Posterior cingulate gyrus (tissue), 11 donors: ENCODE measurements around the gene MAG.

Source experiments
- DNase-seq, 10 donors: peaks; one replicate each; pipeline versions ENCODE4 v3.0.0 to v3.0.0-alpha.2; 2020 to 2021; ENCODE audit warnings: mixed read lengths in 3 of 10
- intact Hi-C: fragments of 100-400 bp; cut with DNase I; formaldehyde crosslinking; loops from one replicate; pipeline ENCODE4 v1.15.1; 2023

MAG gene

GRCh38 chr19:35291916-35292315 is at the start of gene MAG:
MAG (plus strand) TSS chr19:35292161; CDS start chr19:35295409, 3,248 bp downstream.
- DNase-seq: peak; percentile 76 to 99 (median 88)
- intact Hi-C loops: loop anchor here (2.0 kb wide), 1 partner anchor 23 kb away; the partner anchor contains the start of gene USF2

GRCh38 chr19:35246466-35247092 is 45.4 kb upstream of the MAG start:
- DNase-seq: no peak
- intact Hi-C loops: no loop called here

- DNase-seq: peak in 2 of 10 donors; percentile 25 to 45
- intact Hi-C loops: no loop called here
Observed at GRCh38 chr19:35247526-35248309, 44.2 kb upstream of the MAG start.

- DNase-seq: peak in 2 of 10 donors; percentile 66 to 73
- intact Hi-C loops: no loop called here
Observed at GRCh38 chr19:35248310-35249145, 43.4 kb upstream of the MAG start, which contains the start of gene LSR. LSR (plus strand) TSS chr19:35249002; CDS start chr19:35249023, 21 bp downstream.

GRCh38 chr19:35249146-35249847 is 42.7 kb upstream of the MAG start:
- intact Hi-C loops: no loop called here
- DNase-seq: peak in 3 of 10 donors; percentile 47 to 76 (median 72)

- intact Hi-C loops: no loop called here
- peak in 2 of 10 donors; percentile 59 to 64 for DNase-seq
Observed at GRCh38 chr19:35249848-35250711, 41.9 kb upstream of the MAG start.

GRCh38 chr19:35251456-35251855 is 40.5 kb upstream of the MAG start:
- no peak for DNase-seq
- intact Hi-C loops: no loop called here

GRCh38 chr19:35253316-35254286 is 38.4 kb upstream of the MAG start:
- DNase-seq: peak in 3 of 10 donors; percentile 31 to 35 (median 32)
- intact Hi-C loops: no loop called here

GRCh38 chr19:35254341-35255297 is 37.3 kb upstream of the MAG start:
- intact Hi-C loops: no loop called here
- DNase-seq: peak in 2 of 10 donors; percentile 27 to 29

GRCh38 chr19:35256566-35256965 is 35.4 kb upstream of the MAG start:
- DNase-seq: no peak
- intact Hi-C loops: no loop called here

GRCh38 chr19:35257113-35257461 is 34.9 kb upstream of the MAG start:
- intact Hi-C loops: no loop called here
- peak in 3 of 10 donors; percentile 40 to 57 (median 50) for DNase-seq

- DNase-seq: peak in 3 of 10 donors; percentile 43 to 67 (median 63)
- intact Hi-C loops: loop anchor here (10.0 kb wide), 1 partner anchor 234 kb away; the partner anchor contains the start of gene KRTDAP
Observed at GRCh38 chr19:35260694-35261304, 31.2 kb upstream of the MAG start.

- peak in 4 of 10 donors; percentile 9 to 69 (median 62) for DNase-seq
- intact Hi-C loops: loop anchor here (10.0 kb wide), 1 partner anchor 233 kb away; the partner anchor contains the start of gene KRTDAP
Observed at GRCh38 chr19:35261356-35262100, 30.4 kb upstream of the MAG start.

GRCh38 chr19:35262101-35262761 is 29.7 kb upstream of the MAG start:
- peak in 5 of 10 donors; percentile 7 to 75 (median 72) for DNase-seq
- intact Hi-C loops: loop anchor here (10.0 kb wide), 1 partner anchor 233 kb away; the partner anchor contains the start of gene KRTDAP
